ENCODE data around the gene POLR2J.

Gene POLR2J

GRCh38 chr7:102472126-102473041, 6.3 kb downstream of the POLR2J start:
- Histone ChIP-seq H3K79me2 (ENCODE audit: low read length) (no peaks in the 10 kb centered on the region), H3K36me3 (replicated peaks; ENCODE audit: low read depth, low read length) (no peaks in the 10 kb centered on the region), H3K27ac (ENCODE audit: low read length) (no peak overlapping the region), H4K20me1 (ENCODE audit: insufficient read depth, low read length) (no peaks in the 10 kb centered on the region), H3K4me3 (ENCODE audit: low read length) (no peak overlapping the region), H3K9ac (ENCODE audit: low read length) (no peak overlapping the region), H3K27me3 (ENCODE audit: low read depth, low read length) (no peaks in the 10 kb centered on the region), H2AFZ (ENCODE audit: low read depth, low read length) (no peak overlapping the region), H3K4me2 (ENCODE audit: low read length) (no peak overlapping the region), H3K9me3 (ENCODE audit: insufficient read depth, low read length) (no peaks in the 10 kb centered on the region), H3K4me1 (ENCODE audit: low read length) (no peaks in the 10 kb centered on the region)
- TF ChIP-seq EZH2phosphoT487 (IDR thresholded peaks at IDR 0.05; ENCODE audit: low read depth): no peak
- TF ChIP-seq, protein P1, sequence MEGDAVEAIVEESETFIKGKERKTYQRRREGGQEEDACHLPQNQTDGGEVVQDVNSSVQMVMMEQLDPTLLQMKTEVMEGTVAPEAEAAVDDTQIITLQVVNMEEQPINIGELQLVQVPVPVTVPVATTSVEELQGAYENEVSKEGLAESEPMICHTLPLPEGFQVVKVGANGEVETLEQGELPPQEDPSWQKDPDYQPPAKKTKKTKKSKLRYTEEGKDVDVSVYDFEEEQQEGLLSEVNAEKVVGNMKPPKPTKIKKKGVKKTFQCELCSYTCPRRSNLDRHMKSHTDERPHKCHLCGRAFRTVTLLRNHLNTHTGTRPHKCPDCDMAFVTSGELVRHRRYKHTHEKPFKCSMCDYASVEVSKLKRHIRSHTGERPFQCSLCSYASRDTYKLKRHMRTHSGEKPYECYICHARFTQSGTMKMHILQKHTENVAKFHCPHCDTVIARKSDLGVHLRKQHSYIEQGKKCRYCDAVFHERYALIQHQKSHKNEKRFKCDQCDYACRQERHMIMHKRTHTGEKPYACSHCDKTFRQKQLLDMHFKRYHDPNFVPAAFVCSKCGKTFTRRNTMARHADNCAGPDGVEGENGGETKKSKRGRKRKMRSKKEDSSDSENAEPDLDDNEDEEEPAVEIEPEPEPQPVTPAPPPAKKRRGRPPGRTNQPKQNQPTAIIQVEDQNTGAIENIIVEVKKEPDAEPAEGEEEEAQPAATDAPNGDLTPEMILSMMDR (IDR thresholded peaks at IDR 0.05; ENCODE audit: low read depth, low read length): no peak

- Histone ChIP-seq H3K79me2 (ENCODE audit: low read length) (no peaks in the 10 kb centered on the region), H3K4me1 (ENCODE audit: low read length) (no peaks in the 10 kb centered on the region), H2AFZ (ENCODE audit: low read depth, low read length) (no peak overlapping the region), H3K27me3 (ENCODE audit: low read depth, low read length) (no peaks in the 10 kb centered on the region), H3K4me2 (ENCODE audit: low read length) (no peak overlapping the region), H4K20me1 (ENCODE audit: insufficient read depth, low read length) (no peaks in the 10 kb centered on the region), H3K4me3 (ENCODE audit: low read length) (no peak overlapping the region), H3K9ac (ENCODE audit: low read length) (no peak overlapping the region), H3K9me3 (ENCODE audit: insufficient read depth, low read length) (no peaks in the 10 kb centered on the region), H3K36me3 (replicated peaks; ENCODE audit: low read depth, low read length) (no peaks in the 10 kb centered on the region), H3K27ac (ENCODE audit: low read length) (no peak overlapping the region)
- TF ChIP-seq, protein P1 (IDR thresholded peaks at IDR 0.05; ENCODE audit: low read depth, low read length): no peak
- TF ChIP-seq EZH2phosphoT487 (IDR thresholded peaks at IDR 0.05; ENCODE audit: low read depth): no peak
Measured at GRCh38 chr7:102471791-102472125, 7.0 kb downstream of the POLR2J start.

DNA sequence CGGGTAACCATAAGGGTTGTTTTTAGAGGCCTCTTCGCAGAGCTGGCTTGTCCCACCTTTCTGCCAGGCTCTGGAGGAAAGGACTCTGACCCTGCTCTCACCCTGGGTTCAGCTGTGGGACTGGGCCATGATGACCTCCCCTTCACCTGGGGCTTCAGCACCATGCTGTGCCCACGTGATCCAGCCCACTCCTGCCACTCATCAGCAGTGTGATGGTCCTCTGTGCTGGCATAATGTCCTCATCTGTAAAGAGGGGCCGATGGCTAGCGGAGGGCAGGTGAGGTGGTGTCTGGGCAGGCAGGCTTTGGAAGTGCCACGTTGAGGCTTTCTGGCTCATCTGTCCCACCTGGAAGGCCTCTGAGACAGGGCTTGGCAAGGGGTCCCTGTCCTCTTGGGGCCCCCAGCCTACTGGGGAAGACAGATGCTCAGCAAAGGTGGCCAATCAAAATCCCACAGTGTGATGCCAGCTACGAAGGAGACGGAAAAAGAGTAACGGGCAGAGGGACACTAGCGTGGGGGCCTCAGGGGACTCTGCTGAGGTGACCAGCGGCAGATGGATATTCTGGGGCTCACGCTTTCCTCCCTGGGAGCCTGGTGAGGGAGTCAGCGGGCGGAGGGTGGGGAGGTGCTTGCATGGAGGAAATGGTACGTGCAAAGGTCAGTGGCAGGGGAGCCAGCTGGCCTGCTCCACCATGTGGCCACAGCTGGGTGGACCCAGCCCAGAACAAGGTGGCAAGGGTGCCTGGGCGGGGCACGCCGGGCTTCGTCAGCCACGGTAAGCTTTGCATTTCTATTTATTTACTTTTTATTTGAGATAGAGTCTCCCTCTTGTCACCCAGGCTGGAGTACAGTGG, 8.5 kb downstream of the POLR2J start:
- Histone ChIP-seq H3K4me3 (ENCODE audit: low read length) (no peak overlapping the region), H3K9ac (ENCODE audit: low read length) (no peak overlapping the region), H3K4me2 (ENCODE audit: low read length) (no peak overlapping the region), H3K27me3 (ENCODE audit: low read depth, low read length) (no peaks in the 10 kb centered on the region), H3K9me3 (ENCODE audit: insufficient read depth, low read length) (no peaks in the 10 kb centered on the region), H2AFZ (ENCODE audit: low read depth, low read length) (no peak overlapping the region), H3K79me2 (ENCODE audit: low read length) (no peaks in the 10 kb centered on the region), H3K36me3 (replicated peaks; ENCODE audit: low read depth, low read length) (no peaks in the 10 kb centered on the region), H4K20me1 (ENCODE audit: insufficient read depth, low read length) (no peaks in the 10 kb centered on the region), H3K27ac (ENCODE audit: low read length) (no peak overlapping the region), H3K4me1 (ENCODE audit: low read length) (peaks cover 6% of the 10 kb centered on the region; the same call in 1 of the 2 replicates)
- TF ChIP-seq, protein P1 (IDR thresholded peaks at IDR 0.05; ENCODE audit: low read depth, low read length): no peak
- TF ChIP-seq EZH2phosphoT487 (IDR thresholded peaks at IDR 0.05; ENCODE audit: low read depth): no peak
